ENCODE measurements around the gene R3HDM2.
A peak's percentile ranks its signal among the peaks of the same experiment; 100 is the strongest.

Gene R3HDM2

GRCh38 chr12:57430931-57431566 lies at the start of gene R3HDM2:
R3HDM2 (minus strand) TSS chr12:57431043; CDS start chr12:57310428, 120,615 bp downstream.
- peak; percentile 98 for DNase-seq (ENCODE audit: low spot score)

- no peak for DNase-seq (ENCODE audit: low spot score)
Measured at GRCh38 chr12:57479376-57480115, 48.7 kb upstream of the R3HDM2 start, which contains the start of gene ARHGAP9. ARHGAP9 (minus strand) TSS chr12:57479866; CDS start chr12:57479406, 460 bp downstream.

GRCh38 chr12:57479043-57479375 lies 48.2 kb upstream of the R3HDM2 start:
- DNase-seq (ENCODE audit: low spot score) = no peak

- DNase-seq (ENCODE audit: low spot score) = no peak
Measured at GRCh38 chr12:57477710-57478681, 47.2 kb upstream of the R3HDM2 start.

GRCh38 chr12:57476993-57477709 lies 46.3 kb upstream of the R3HDM2 start:
- no peak for DNase-seq (ENCODE audit: low spot score)

GRCh38 chr12:57476162-57476992 lies 45.5 kb upstream of the R3HDM2 start:
- DNase-seq (ENCODE audit: low spot score) = no peak

- DNase-seq (ENCODE audit: low spot score) = no peak
Measured at GRCh38 chr12:57475271-57476161, 44.7 kb upstream of the R3HDM2 start.

- DNase-seq (ENCODE audit: low spot score) = no peak
Measured at GRCh38 chr12:57474862-57475261, 44.0 kb upstream of the R3HDM2 start.

- no peak for DNase-seq (ENCODE audit: low spot score)
Measured at GRCh38 chr12:57474430-57474829, 43.6 kb upstream of the R3HDM2 start.

- no peak for DNase-seq (ENCODE audit: low spot score)
Measured at GRCh38 chr12:57473886-57474285, 43.0 kb upstream of the R3HDM2 start.

- no peak for DNase-seq (ENCODE audit: low spot score)
Measured at GRCh38 chr12:57473392-57473791, 42.5 kb upstream of the R3HDM2 start.

- no peak for DNase-seq (ENCODE audit: low spot score)
Measured at GRCh38 chr12:57472391-57472790, 41.5 kb upstream of the R3HDM2 start.

- no peak for DNase-seq (ENCODE audit: low spot score)
Measured at GRCh38 chr12:57471661-57472060, 40.8 kb upstream of the R3HDM2 start.

- no peak for DNase-seq (ENCODE audit: low spot score)
Measured at GRCh38 chr12:57470970-57471656, 40.3 kb upstream of the R3HDM2 start.

GRCh38 chr12:57470286-57470969 lies 39.6 kb upstream of the R3HDM2 start:
- DNase-seq (ENCODE audit: low spot score) = no peak

- no peak for DNase-seq (ENCODE audit: low spot score)
Measured at GRCh38 chr12:57469296-57470164, 38.7 kb upstream of the R3HDM2 start.

GRCh38 chr12:57467915-57468314 lies 37.1 kb upstream of the R3HDM2 start:
- no peak for DNase-seq (ENCODE audit: low spot score)
